Measurements from ENCODE around the gene NOS2. TPM values are rescaled to one million over a fixed set of nuclear protein-coding genes. Genes with fewer than 3 reads are reported as not detected.
"Not testable (repeated sequence)": the region's sequence is repeated elsewhere in the genome, so short reads cannot be mapped to it uniquely, and the experiment has no call there.

The NOS2 gene
- polyA plus RNA-seq, 1 donor (not counting 4 experiments of a cell fraction or from before 2014, with no cell fraction given) = not detected

DNA sequence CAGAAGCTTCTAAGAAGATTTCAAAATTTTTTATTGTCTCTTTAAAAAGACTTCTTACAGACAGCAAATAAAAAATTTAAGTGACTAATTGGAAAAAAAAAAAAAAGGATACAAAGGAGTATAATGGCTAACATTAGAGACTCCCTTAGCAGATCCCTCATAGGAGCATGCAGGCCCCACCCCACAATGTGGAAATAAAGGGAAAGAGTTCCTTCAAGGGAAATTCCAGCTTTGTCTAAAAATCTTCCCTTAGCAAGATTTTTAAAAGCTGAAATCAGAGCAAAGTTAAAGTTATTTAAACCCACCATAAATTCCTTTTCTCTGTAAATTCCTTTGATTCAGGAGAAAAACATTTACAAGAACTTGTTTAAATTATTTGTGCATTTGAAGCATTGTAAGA lies 32.5 kb upstream of the NOS2 start:
- no peak overlapping the region for H3K9ac ChIP-seq (ENCODE audit: control insufficient read depth, extremely low read depth, insufficient read depth, low read length)
- peaks cover 8% of the 10 kb centered on the region for H3K27me3 ChIP-seq (ENCODE audit: control insufficient read depth, extremely low read depth, insufficient read depth, low read length)
- H4K20me1 ChIP-seq (ENCODE audit: control insufficient read depth, extremely low read depth, insufficient read depth, low read length) = no peaks in the 10 kb centered on the region
- no peak for DNase-seq (ENCODE audit: low read depth, low spot score)
- no peaks in the 10 kb centered on the region for H3K36me3 ChIP-seq (ENCODE audit: control insufficient read depth in 2 of 2, extremely low read depth in 1 of 2, insufficient read depth in 2 of 2, low read length in 2 of 2)
- no peak for TF ChIP-seq EZH2 (IDR thresholded peaks at IDR 0.05; ENCODE audit: low read length)
- TF ChIP-seq, protein P1, sequence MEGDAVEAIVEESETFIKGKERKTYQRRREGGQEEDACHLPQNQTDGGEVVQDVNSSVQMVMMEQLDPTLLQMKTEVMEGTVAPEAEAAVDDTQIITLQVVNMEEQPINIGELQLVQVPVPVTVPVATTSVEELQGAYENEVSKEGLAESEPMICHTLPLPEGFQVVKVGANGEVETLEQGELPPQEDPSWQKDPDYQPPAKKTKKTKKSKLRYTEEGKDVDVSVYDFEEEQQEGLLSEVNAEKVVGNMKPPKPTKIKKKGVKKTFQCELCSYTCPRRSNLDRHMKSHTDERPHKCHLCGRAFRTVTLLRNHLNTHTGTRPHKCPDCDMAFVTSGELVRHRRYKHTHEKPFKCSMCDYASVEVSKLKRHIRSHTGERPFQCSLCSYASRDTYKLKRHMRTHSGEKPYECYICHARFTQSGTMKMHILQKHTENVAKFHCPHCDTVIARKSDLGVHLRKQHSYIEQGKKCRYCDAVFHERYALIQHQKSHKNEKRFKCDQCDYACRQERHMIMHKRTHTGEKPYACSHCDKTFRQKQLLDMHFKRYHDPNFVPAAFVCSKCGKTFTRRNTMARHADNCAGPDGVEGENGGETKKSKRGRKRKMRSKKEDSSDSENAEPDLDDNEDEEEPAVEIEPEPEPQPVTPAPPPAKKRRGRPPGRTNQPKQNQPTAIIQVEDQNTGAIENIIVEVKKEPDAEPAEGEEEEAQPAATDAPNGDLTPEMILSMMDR (optimal IDR thresholded peaks at IDR 0.05 in 1 of 3, IDR thresholded peaks at IDR 0.05 in 1 of 3, conservative IDR thresholded peaks at IDR 0.05 in 1 of 3; ENCODE audit: extremely low read depth in 1 of 3, insufficient read depth in 2 of 3, low read length in 3 of 3) = no peak
- H3K4me3 ChIP-seq (ENCODE audit: control insufficient read depth in 2 of 3, extremely low read depth in 1 of 3, insufficient read depth in 2 of 3, low read depth in 1 of 3, low read length in 3 of 3) = no peak overlapping the region
- dilution Hi-C loops (cut with MboI; ENCODE audit: extremely low pct_ligation_motif_present, low sequenced_read_pairs) = no loop called here
- H2AFZ ChIP-seq (ENCODE audit: control insufficient read depth, low read length) = no peak overlapping the region
- no peak for FAIRE-seq
- no peaks in the 10 kb centered on the region for H3K79me2 ChIP-seq (ENCODE audit: control insufficient read depth, insufficient read depth, low read length)
- no peaks in the 10 kb centered on the region for H3K9me1 ChIP-seq (ENCODE audit: control insufficient read depth, extremely low read depth, insufficient read depth, low read length)
- no peak overlapping the region for H3K27ac ChIP-seq (ENCODE audit: control insufficient read depth, insufficient read depth, low read length)
- H3K9me3 ChIP-seq (ENCODE audit: control insufficient read depth, low read depth, low read length) = no peaks in the 10 kb centered on the region
- H3K4me1 ChIP-seq (ENCODE audit: control insufficient read depth, extremely low read depth, insufficient read depth, low read length) = peaks cover 13% of the 10 kb centered on the region
- no peak overlapping the region for H3K4me2 ChIP-seq (ENCODE audit: control insufficient read depth, extremely low read depth, insufficient read depth, low read depth, low read length)

GRCh38 chr17:27829888-27830287 lies 29.6 kb upstream of the NOS2 start:
- FAIRE-seq; H3K27me3 ChIP-seq (ENCODE audit: control insufficient read depth, extremely low read depth, insufficient read depth, low read length); H3K9me3 ChIP-seq (ENCODE audit: control insufficient read depth, low read depth, low read length); H2AFZ ChIP-seq (ENCODE audit: control insufficient read depth, low read length); H3K4me3 ChIP-seq (ENCODE audit: control insufficient read depth in 2 of 3, extremely low read depth in 1 of 3, insufficient read depth in 2 of 3, low read depth in 1 of 3, low read length in 3 of 3); H3K9me1 ChIP-seq (ENCODE audit: control insufficient read depth, extremely low read depth, insufficient read depth, low read length); H3K4me2 ChIP-seq (ENCODE audit: control insufficient read depth, extremely low read depth, insufficient read depth, low read depth, low read length); H3K9ac ChIP-seq (ENCODE audit: control insufficient read depth, extremely low read depth, insufficient read depth, low read length); H3K79me2 ChIP-seq (ENCODE audit: control insufficient read depth, insufficient read depth, low read length); dilution Hi-C loops (cut with MboI; ENCODE audit: extremely low pct_ligation_motif_present, low sequenced_read_pairs); H3K36me3 ChIP-seq (ENCODE audit: control insufficient read depth in 2 of 2, extremely low read depth in 1 of 2, insufficient read depth in 2 of 2, low read length in 2 of 2); H3K27ac ChIP-seq (ENCODE audit: control insufficient read depth, insufficient read depth, low read length); H4K20me1 ChIP-seq (ENCODE audit: control insufficient read depth, extremely low read depth, insufficient read depth, low read length); DNase-seq (ENCODE audit: low read depth, low spot score): not testable (repeated sequence)
- peaks cover 12% of the 10 kb centered on the region for H3K4me1 ChIP-seq (ENCODE audit: control insufficient read depth, extremely low read depth, insufficient read depth, low read length)

DNA sequence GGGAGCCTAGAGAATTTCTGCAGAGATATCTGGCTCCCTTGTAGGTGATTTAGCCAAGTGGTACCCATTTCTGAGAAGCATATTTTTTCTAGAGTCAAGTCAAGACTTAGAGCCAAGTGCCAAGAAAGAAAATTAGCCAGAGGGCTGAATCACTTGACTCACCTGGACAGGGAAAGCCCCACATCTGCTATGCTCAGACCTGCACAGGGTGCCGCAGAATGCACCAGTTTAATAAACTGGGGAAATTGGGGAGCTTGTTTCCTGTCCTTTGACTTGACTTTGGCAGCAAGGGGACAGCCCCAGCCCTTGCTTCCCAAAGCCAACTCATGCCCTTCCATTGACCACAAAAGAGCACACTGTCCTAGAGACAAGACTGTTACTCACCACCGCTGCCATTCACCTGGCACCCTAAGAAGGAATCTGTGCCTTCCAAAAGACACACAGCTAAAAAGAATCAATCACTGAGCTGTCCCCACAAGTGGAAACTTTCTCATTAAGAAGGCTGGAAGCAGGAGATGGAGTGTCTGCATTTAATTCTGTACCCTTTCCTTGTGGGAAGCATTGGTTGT lies 28.9 kb upstream of the NOS2 start:
- H3K9me1 ChIP-seq (ENCODE audit: control insufficient read depth, extremely low read depth, insufficient read depth, low read length); H3K4me3 ChIP-seq (ENCODE audit: control insufficient read depth in 2 of 3, extremely low read depth in 1 of 3, insufficient read depth in 2 of 3, low read depth in 1 of 3, low read length in 3 of 3); H4K20me1 ChIP-seq (ENCODE audit: control insufficient read depth, extremely low read depth, insufficient read depth, low read length); H3K36me3 ChIP-seq (ENCODE audit: control insufficient read depth in 2 of 2, extremely low read depth in 1 of 2, insufficient read depth in 2 of 2, low read length in 2 of 2); dilution Hi-C loops (cut with MboI; ENCODE audit: extremely low pct_ligation_motif_present, low sequenced_read_pairs); H3K9me3 ChIP-seq (ENCODE audit: control insufficient read depth, low read depth, low read length); H3K4me2 ChIP-seq (ENCODE audit: control insufficient read depth, extremely low read depth, insufficient read depth, low read depth, low read length); DNase-seq (ENCODE audit: low read depth, low spot score); H3K79me2 ChIP-seq (ENCODE audit: control insufficient read depth, insufficient read depth, low read length); H2AFZ ChIP-seq (ENCODE audit: control insufficient read depth, low read length); H3K4me1 ChIP-seq (ENCODE audit: control insufficient read depth, extremely low read depth, insufficient read depth, low read length); H3K27ac ChIP-seq (ENCODE audit: control insufficient read depth, insufficient read depth, low read length); H3K27me3 ChIP-seq (ENCODE audit: control insufficient read depth, extremely low read depth, insufficient read depth, low read length); H3K9ac ChIP-seq (ENCODE audit: control insufficient read depth, extremely low read depth, insufficient read depth, low read length): not testable (repeated sequence)
- peak; percentile 99 for FAIRE-seq
